Globus pallidus (tissue), 1 donor: ENCODE measurements around the gene ATP8B4.
"Not testable (repeated sequence)": the region's sequence is repeated elsewhere in the genome, so short reads cannot be mapped to it uniquely, and the experiment has no call there.

ENCODE experiments used
- DNase-seq: peaks from one replicate; pipeline ENCODE4 v3.0.0-alpha.2; 2015; ENCODE audit warnings: low spot score

The ATP8B4 gene, protein sequence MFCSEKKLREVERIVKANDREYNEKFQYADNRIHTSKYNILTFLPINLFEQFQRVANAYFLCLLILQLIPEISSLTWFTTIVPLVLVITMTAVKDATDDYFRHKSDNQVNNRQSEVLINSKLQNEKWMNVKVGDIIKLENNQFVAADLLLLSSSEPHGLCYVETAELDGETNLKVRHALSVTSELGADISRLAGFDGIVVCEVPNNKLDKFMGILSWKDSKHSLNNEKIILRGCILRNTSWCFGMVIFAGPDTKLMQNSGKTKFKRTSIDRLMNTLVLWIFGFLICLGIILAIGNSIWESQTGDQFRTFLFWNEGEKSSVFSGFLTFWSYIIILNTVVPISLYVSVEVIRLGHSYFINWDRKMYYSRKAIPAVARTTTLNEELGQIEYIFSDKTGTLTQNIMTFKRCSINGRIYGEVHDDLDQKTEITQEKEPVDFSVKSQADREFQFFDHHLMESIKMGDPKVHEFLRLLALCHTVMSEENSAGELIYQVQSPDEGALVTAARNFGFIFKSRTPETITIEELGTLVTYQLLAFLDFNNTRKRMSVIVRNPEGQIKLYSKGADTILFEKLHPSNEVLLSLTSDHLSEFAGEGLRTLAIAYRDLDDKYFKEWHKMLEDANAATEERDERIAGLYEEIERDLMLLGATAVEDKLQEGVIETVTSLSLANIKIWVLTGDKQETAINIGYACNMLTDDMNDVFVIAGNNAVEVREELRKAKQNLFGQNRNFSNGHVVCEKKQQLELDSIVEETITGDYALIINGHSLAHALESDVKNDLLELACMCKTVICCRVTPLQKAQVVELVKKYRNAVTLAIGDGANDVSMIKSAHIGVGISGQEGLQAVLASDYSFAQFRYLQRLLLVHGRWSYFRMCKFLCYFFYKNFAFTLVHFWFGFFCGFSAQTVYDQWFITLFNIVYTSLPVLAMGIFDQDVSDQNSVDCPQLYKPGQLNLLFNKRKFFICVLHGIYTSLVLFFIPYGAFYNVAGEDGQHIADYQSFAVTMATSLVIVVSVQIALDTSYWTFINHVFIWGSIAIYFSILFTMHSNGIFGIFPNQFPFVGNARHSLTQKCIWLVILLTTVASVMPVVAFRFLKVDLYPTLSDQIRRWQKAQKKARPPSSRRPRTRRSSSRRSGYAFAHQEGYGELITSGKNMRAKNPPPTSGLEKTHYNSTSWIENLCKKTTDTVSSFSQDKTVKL

DNA sequence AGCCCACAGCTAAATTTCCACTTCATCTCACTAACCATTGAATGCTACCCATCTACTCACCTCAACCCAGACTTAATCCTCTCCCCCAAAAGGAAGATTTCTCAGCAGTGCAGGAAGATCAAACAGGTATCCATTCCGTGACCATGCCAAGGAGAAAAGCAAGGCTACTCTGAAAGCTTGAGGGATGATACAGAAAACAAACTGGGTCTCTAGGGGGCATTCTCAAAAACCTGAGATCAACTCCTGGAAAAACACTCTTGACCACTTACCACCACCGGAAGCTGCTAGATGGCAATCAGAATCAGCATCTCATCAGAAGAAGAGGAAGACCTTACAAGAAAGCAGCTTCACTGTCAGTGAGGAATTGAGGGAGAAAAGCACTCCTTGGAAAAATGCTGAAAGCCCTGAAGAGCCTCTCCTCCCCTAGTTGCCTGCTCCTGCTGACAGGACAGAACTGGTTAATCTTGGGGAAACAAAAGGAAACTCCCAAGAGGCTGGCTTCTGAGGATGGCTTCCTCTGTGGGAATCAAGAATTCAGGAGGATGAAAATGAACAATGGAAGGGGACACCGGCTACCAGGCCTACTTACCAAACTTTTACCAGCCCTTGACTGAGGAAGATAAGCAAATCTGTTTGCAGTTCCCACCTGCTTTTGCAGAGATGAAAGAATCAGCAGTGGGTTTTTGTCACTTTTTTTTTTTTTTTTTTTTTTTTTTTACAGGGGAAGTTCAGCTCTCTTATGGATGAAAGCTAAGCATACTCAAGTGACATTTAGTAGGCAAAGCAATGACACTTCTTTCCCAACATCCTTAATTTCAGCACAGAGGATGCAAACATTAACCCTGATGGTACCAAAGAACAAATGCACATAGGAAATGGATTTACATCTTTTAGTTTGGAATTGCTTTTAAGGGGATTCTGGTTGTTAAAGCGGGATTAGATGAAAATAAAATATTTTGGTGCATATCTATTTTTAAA is at the start of gene ATP8B4:
ATP8B4 (minus strand) TSS at position 171 of the 978 bp plus-strand sequence. CDS start 12,267 bp downstream, outside the sequence.
- no peak for DNase-seq

DNA sequence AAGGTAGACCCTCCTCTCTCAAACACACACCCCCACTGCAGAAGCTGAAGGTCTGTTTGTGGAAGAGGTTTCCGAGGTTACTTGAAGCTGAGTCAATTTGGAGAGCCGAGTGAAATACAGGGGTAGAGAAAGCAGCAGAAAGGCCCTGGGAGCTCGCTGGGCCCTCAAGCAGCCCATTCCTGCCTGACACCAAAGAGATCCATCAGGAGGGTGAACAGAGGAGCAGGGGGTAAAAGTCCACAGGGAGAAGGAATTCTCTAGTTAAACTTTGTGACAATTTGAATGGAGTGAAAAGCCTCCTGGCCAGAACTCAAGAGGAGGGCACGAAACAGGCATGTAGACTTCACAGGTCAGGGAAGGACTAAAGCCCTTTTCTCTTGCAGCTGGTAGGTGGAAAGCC is 49.3 kb upstream of the ATP8B4 start:
- no peak for DNase-seq

DNA sequence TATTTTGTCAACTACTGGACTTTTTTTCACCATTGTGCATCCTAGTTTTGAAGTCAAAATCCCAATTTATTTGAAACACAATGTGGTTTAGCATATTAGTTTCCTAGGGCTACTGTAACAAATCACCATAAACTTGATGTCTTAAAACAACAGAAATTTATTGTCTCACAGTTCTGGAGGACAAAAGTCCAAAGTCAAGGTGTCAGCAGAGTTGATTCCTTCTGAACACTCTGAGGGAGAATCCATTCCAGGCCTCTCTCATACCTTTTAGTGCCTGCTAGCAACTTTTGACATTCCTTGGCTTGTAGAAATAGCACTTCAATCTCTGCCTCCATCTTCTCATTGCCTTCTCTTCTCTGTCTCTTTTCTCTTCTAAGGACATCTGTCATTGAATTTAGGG is 48.1 kb upstream of the ATP8B4 start:
- DNase-seq = no peak

DNA sequence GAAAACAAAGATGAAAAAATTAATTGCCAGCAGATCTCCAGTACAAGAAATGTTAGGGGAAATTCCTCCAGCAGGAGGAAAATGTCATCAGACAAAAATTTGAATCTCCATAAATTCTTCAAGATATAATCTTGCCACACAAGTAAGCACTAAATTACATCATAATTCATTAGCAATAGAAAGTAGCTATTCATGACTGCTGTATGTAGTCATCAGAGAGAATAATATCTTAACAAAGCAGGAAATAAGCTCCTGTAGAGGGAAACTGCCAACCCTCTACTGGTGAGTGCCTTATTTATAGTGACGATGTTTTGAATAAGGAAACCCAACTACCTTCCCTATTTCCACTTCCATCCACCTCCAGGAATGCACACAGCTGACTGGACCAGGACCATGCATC is 47.2 kb upstream of the ATP8B4 start:
- no peak for DNase-seq

DNA sequence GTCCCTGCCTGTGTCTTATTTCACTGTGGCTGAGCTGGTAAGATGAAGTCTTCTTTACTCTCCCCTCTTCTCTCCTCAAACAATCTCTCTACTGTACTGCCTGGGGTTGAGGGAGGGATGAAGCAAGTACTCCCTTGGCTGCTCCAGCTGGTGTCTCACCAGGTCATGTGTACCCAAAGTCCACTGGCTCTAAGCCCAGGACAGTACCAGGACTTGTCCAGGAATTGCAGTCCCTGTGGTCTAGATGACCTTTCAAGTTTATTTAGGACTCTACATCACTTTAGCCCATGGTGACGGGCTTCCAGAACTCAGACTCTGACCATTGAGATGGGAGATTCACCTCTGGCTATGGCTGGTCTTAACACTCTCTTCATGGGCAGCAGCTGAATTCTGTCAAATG is 45.4 kb upstream of the ATP8B4 start:
- DNase-seq = no peak

DNA sequence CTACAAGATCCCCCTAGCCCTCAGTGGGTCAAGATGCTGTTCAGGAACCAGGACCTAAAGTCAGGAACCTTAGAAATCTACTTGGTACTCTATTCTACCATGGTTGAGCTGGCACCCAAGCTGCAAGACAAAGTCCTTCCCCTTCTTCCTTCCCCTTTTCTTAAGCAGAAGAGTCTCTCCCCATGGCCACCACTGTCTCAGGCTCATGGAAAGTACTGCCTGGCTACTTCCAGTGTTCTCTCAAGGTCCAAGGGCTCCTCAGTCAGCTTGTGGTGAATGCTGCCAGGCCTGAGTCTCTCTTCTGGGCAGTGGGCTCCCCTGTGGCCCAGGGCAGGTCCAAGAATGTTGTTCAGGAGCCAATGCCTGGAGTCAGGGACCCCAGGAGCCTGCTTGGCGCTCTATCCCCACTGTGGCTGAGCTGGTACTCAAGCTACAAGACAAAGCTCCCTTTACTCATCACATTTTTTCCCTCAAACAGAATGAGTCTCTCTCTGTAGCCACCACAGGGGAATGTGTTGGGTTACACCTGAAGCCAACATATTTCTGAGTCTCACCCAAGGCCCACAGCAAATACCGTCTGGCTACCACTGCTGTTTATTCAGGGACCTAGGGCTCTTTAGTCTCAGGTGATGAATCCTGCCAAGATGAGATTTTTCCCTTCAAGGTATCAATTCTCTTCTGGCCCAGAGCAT is 44.8 kb upstream of the ATP8B4 start:
- no peak for DNase-seq

DNA sequence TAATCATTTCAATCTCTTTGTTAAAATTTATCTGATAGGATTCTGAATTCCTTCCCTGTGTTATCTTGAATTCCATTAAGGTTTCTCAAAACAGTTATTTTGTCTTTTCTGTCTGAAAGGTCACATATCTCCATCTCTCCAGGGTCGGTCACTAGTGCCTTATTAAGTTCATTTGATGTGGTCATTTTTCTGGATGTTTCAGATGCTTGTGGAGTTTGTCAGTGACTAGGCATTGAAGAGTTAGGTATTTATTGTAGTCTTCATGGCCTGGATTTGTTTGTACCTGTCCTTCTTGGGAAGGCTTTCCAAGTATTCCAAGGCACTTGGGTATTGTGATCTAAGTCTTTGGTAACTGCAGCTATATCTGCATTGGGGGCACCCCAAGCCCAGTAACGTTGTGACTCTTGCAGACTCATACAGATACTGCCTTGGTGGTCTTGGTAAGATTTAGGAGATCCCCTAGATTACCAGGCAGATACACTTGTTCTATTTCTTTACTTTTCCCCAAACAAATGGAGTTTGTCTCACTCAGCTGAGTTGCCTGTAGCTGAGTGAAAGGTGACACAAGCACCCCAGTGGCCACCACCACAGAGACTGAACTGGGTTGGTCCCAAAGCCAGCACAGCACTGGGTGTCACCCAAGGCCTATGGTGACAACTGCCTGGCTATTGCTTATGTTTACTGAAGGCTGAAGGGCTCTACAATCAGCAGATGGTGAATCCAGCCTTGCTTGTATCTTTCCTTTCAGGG is 44.1 kb upstream of the ATP8B4 start:
- no peak for DNase-seq

DNA sequence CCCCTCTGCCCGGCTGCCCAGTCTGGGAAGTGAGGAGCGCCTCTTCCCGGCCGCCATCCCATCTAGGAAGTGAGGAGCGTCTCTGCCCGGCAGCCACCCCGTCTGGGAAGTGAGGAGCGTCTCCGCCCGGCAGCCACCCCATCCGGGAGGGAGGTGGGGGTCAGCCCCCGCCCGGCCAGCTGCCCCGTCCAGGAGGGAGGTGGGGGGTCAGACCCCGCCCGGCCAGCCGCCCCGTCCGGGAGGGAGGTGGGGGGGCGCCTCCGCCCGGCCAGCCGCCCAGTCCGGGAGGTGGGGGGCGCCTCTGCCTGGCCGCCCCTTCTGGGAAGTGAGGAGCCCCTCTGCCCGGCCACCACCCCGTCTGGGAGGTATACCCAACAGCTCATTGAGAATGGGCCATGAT is 39.2 kb upstream of the ATP8B4 start:
- DNase-seq = not testable (repeated sequence)

DNA sequence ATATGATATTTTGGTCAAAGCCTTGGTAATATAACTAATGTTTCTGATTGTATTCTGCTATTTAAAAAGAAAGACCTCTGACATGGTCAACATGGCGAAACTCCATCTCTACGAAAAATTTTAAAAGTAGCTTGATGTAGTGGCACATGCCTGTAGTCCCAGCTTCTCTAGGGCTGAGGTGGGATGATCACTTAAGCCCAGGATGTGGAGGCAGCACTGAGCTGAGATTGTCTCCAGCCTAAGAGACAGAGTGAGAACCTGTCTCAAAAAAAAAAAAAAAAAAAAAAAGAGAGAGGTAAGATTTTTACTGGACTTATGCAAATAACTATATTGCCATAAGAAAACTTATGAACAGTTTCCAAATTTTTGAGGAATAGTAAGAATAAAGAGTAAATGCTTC is 32.4 kb upstream of the ATP8B4 start:
- no peak for DNase-seq

DNA sequence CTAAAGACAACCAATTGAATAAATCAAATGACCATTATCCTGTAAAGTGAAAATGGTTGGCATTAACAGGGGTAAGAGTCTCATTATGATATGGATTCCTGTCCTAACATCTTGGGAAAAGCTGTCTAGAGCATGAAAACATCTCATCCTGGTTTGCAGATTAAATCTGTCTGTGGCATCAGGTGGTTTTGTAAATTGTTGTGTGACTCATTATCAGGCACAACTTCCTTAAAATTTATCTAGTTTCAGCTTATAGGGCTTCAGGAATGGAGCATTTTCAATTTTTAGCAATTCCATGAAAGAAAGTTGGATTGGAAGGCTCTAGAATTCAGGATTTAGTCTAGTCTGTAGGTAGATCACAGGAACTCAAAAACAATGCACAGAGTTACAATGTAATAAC is 31.8 kb upstream of the ATP8B4 start:
- no peak for DNase-seq

DNA sequence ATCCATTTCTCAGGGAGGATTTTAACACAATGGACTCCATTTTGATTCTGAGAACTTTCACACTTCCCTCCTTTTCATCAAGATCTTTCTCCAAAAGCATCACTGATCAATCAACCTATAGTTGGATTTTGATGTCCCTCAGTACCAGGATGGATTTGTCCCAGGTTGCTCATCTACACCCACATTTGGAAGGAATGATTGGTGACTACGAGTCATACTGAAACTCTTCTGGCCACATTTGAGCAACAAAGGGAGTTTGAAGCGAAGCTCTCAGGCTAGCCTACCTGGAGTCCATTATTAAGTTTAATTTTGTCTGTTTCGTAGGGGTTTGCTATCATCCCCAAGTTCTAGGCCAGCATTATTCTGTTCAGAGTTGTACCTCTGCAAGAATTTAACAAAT is 31.3 kb upstream of the ATP8B4 start:
- DNase-seq = no peak

DNA sequence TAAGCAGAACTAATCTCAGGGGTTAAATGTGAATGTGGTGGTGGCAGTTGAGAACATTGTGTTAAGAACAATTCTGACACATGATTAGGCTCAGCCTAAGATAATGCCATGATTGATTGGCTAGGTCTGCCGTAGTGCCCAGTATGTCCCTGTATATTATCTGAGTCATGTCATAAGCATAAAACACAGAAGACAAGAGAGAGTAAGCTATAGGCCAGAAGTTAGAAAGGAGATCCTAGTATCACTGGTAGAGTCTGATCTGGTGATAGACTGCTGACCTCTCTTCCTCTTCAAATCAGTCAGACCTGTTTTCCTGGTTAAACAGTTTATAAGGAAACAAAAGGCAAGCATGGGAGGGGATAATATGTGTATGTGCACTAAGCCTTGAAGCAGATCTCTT is 30.1 kb upstream of the ATP8B4 start:
- no peak for DNase-seq

DNA sequence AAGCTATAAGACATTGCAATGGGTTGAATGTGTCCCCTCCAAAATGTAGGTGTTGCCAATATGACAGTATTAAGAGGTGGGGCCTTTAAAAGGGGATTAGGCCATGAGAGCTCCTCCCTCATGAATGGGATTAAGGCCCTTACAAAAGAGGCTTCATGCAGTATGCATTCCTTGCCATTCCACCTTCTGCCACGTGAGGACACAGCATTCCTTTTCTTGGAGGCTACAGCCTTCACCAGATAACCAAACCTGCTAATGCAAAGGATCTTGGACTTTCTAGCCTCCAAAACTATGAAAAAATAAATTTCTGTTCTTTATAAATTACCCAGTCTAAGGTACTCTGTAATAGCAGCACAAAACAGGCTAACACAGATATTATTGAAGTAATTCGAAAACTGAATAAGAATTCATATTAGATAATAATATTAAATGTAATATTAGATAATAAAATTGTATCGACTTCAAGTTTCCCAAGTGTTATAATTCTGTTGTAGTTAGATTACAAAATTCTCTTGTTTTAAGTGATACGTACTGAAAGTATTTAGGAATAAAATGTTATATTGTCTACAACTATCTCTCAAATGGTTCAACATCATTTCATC is 29.4 kb upstream of the ATP8B4 start:
- DNase-seq = no peak

DNA sequence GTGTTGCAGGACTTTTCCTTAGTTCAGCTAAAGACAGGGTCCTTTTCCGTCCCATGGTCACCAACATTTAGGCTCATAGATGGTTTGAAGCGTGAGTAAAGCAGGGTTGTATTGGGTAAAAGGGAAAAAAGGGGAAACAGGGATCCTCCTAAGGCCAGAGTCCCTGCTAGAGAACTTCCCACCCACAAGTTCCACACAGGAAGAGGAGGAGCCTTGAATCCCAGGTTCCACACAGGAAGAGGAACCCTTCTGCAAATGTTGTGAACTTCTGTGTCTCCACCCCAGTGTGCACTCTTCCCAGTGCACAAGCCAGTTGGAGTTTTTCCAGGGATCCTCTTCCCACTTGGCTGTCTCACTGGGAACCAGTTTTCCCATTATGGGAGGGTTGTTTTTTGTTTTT is 27.6 kb upstream of the ATP8B4 start:
- no peak for DNase-seq

DNA sequence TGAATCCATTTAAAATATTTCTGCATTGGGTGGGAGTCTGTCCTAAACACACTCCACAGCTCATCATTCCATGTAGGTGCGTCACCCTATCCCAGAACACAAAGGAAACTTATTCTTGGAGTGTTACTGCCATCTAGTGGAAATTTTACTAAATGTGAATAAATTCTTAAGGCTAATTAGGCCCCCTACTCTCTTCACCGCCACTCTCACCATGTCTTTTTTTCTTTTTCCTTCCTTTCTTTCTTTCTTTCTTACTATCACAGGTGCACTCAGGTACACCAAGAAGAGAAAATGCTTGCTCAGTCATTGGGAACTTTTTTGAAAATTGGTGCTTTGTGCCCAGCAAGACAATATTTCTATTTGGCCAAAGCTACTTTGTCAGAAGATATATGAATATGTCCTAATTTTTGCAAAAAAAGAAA is 26.4 kb upstream of the ATP8B4 start:
- DNase-seq = peak; percentile 74

DNA sequence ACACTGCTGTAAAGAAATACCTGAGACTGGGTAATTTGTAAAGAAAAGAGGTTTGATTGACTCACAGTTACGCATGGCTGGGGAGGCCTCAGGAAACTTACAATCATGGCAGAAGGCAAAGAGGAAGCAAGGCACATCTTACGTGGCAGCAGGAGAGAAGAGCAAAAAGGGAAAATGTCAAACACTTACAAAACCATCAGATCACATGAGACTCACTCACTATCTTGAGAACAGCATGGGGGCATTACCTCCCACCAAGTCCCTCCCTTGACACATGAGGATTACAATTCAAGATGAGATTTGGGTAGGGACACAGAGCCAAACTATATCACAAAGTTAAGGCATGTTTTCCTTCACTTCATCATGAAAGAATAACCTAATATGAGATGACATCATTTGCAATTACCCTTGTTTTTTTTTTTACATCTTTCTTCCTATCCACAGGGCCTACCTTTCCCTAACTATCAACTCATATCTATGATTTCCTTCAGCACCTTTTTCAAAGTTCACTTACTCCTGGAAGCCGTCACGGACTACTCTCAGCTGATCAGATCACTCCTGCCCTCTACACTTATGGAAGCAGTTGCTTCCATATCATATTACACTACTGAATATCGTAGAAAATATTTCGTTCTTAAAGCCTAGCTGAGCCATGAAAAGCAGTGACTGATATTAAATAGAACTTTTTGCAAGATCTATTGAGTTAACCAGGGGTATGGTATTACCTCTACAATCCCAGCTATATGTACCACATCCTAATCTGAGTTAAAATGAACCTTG is 25.5 kb upstream of the ATP8B4 start:
- no peak for DNase-seq

DNA sequence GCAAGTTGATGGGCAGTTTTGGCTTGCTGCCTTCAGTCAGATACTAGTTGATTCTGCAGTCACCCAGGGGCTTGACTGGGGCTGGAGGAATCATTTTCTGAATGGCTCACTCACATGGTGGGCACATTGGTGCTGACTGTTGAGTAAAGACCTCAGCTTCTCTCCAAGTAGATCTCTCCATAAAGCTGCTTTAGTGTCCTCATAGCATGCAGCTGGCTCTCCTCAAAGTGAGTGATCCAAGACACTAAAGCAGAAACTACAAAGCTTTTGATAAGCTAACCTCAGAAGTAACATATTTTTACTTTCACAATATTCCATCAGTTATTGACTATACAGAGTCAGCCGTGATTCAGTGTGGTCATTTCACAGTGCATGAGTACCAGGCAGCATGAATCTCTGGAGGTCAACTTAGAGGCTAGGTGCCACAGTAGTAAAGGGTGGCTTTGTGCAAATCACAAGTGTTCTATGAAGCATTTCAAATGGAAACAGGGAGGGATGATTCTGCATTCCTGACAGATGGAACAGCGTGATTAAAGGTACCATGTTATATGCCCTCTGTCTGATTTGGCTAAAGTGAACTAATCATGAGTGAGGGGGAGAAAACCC is 24.3 kb upstream of the ATP8B4 start:
- DNase-seq = no peak

DNA sequence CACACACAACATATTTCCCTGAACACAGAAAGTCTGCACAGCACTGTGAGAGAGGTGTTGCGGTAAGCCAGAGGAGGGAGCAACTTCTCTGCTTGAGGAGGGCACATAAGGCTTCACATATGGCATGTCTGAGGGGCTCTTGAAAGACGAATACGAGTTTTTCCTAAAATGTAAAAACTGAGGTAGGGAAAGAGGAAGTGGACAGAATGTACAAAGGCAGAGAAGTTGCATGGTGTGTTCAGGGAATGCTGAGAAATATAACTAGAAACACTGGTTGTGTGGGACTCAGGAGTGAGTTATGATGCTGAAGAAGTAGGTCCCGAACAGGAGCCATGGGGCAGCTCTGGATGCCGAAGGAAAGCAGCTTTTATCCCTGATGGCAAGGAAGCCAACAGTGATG is 22.8 kb upstream of the ATP8B4 start:
- no peak for DNase-seq
